Measurements from ENCODE around the gene JAZF1. TPM values are rescaled to one million over a fixed set of nuclear protein-coding genes. Genes with fewer than 3 reads are reported as not detected.

The JAZF1 gene
- total and polyA plus RNA-seq, 12 donors: 6.9 to 42.3 (median 30.0) TPM

DNA sequence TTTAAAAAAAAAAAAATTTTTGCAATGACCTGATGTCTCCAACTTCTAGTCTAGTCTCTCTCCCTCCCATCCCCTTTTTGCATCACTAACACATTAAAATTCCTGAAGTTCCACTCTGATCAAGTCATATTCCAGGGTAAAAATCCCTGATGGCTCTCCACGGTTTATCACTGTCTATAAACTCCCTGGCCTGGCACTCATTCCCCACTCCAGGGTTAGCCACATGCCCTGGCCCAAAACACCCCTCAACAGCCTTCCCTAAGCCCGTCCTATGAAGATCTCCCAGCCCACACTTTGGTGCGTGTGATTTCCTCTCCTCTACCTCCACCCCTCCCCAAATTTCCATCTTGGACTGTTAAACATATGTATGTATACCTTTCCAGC is 125.4 kb downstream of the JAZF1 start:
- peaks cover 0 to 7% (median 0%) of the 10 kb centered on the region in 11 donors for H3K9me3 ChIP-seq
- WGBS, 2 donors: 59 to 73% methylated on average over 3 of the region's 3 CpGs
- intact Hi-C loops (cut with DNase I): no loop called here
- no peaks in the 10 kb centered on the region for H3K36me3 ChIP-seq
- peak overlapping the region in 1 of 10 donors; percentile 12 for H3K27ac ChIP-seq
- H3K4me1 ChIP-seq: peaks cover 0 to 41% (median 20%) of the 10 kb centered on the region in 9 donors
- TF ChIP-seq, protein P1, sequence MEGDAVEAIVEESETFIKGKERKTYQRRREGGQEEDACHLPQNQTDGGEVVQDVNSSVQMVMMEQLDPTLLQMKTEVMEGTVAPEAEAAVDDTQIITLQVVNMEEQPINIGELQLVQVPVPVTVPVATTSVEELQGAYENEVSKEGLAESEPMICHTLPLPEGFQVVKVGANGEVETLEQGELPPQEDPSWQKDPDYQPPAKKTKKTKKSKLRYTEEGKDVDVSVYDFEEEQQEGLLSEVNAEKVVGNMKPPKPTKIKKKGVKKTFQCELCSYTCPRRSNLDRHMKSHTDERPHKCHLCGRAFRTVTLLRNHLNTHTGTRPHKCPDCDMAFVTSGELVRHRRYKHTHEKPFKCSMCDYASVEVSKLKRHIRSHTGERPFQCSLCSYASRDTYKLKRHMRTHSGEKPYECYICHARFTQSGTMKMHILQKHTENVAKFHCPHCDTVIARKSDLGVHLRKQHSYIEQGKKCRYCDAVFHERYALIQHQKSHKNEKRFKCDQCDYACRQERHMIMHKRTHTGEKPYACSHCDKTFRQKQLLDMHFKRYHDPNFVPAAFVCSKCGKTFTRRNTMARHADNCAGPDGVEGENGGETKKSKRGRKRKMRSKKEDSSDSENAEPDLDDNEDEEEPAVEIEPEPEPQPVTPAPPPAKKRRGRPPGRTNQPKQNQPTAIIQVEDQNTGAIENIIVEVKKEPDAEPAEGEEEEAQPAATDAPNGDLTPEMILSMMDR (IDR thresholded peaks at IDR 0.05): no peak
- DNase-seq (no peak), ATAC-seq (peak in 4 of 8 donors; percentile 55 to 82 (median 68))
- no peak overlapping the region for H3K4me3 ChIP-seq
- no peaks in the 10 kb centered on the region for H3K27me3 ChIP-seq

DNA sequence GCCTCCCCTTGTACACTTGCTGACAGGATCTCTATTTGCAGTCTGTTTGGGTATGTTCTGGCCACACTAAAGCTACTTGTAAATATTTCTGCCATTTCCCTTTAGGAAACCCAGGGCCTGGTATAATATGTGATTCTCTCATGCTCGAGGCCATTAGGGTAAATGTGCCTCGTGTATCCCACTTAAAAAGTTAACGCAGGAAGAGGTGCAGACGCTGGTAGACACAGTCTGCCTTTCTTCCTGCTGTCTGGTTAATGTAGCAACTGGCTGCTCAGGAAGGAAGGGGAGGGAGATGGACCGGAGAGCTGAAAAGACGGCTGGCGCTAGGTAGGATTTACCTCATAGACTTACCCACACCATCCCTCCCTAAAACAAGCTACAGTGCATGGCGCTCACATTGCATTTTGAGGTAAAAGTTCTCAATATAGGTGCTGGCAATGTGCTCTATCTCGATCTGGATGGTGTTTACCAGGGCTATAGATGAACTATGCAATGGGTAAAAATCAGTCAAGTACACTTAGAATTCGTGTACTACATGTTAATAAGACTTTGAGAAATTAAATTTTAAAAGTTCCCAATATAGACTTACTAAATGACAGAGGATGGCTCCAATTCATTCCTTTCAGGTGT is 125.9 kb downstream of the JAZF1 start:
- Histone ChIP-seq H3K36me3 (no peaks in the 10 kb centered on the region), H3K4me1 (peaks cover 0 to 41% (median 20%) of the 10 kb centered on the region in 9 donors), H3K27ac (peak overlapping the region in 1 of 10 donors; percentile 12), H3K4me3 (no peak overlapping the region), H3K27me3 (no peaks in the 10 kb centered on the region), H3K9me3 (peaks cover 0 to 6% (median 0%) of the 10 kb centered on the region in 11 donors)
- DNase-seq: no peak
- TF ChIP-seq, protein P1 (IDR thresholded peaks at IDR 0.05): no peak
- ATAC-seq: peak in 4 of 8 donors; percentile 47 to 76 (median 66)
- WGBS, 2 donors: 57 to 59% methylated on average over 10 of the region's 10 CpGs
- intact Hi-C loops (cut with DNase I): no loop called here

DNA sequence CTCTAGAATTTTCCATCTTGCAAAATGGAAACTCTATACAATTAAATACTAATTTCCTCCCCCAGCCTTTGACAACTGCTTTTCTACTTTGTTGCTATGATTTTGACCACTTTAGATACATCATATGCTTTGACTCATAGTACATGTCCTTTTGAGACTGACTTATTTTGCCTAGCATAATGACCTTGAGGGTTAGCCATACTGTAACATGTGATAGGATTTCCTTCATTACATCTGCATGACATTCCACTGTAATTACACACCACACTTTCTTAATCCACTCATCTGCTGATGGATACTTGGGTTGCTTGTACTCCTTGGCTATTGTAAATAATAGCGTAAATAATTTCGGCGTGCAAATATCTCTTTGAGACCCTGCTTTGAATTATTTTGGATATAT is 127.7 kb downstream of the JAZF1 start:
- Histone ChIP-seq H3K4me1 (peaks cover 0 to 41% (median 20%) of the 10 kb centered on the region in 9 donors), H3K27ac (no peak overlapping the region), H3K9me3 (peaks cover 0 to 5% (median 0%) of the 10 kb centered on the region in 11 donors), H3K4me3 (no peak overlapping the region), H3K27me3 (no peaks in the 10 kb centered on the region), H3K36me3 (no peaks in the 10 kb centered on the region)
- TF ChIP-seq, protein P1 (IDR thresholded peaks at IDR 0.05): no peak
- no peak for ATAC-seq
- intact Hi-C loops (cut with DNase I): no loop called here
- 96 to 97% methylated on average over 3 of the region's 3 CpGs for WGBS, 2 donors
- DNase-seq: no peak

DNA sequence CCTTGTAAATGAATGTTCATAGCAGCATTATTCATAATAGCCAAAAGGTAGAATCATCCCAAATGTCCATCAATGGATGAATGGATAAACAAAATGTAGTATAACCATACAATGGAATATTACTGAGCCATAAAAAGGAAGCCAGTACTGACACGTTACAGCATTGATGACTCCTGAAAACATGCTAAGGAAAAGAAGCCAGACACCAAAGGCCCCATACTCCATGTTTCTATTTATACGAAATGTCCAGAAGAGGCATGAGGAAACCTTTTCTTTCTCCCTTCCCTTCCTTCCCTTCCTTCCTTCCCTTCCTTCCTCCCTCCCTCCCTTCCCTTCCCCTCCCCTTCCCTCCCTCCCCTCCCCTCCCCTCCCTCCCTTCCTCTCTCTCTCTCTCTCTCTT is 131.9 kb downstream of the JAZF1 start:
- no peak for ATAC-seq
- no peak overlapping the region for H3K27ac ChIP-seq
- DNase-seq: no peak
- H3K27me3 ChIP-seq: no peaks in the 10 kb centered on the region
- TF ChIP-seq, protein P1 (IDR thresholded peaks at IDR 0.05): no peak
- H3K9me3 ChIP-seq: peaks cover 0 to 5% (median 0%) of the 10 kb centered on the region in 11 donors
- H3K36me3 ChIP-seq: no peaks in the 10 kb centered on the region
- no peak overlapping the region for H3K4me3 ChIP-seq
- 95 to 98% methylated on average over 2 of the region's 2 CpGs for WGBS, 2 donors
- H3K4me1 ChIP-seq: peaks cover 0 to 20% (median 7%) of the 10 kb centered on the region in 9 donors
- intact Hi-C loops (cut with DNase I): no loop called here
